Vagina (tissue), 2 donors: ENCODE results near the gene BAIAP2L1. TPM values are rescaled to one million over a fixed set of nuclear protein-coding genes. Genes with fewer than 3 reads are reported as not detected.
A peak's percentile ranks its signal among the peaks of the same experiment; 100 is the strongest.

ENCODE experiments used
- DNase-seq, 2 donors: peaks; one replicate each; pipeline ENCODE4 v3.0.0-alpha.2; 2017; ENCODE audit errors: extremely low spot score in 2 of 2
- H3K27ac ChIP-seq: fragments of 200-600 bp; sonication (generic); one replicate; pipeline ENCODE4 v1.5.1; 2019
- H3K27me3 ChIP-seq: fragments of 200-600 bp; sonication (generic); one replicate; pipeline ENCODE4 v1.5.1; 2019
- H3K36me3 ChIP-seq, 2 donors: fragments of 200-600 bp; sonication (generic); one replicate each; pipeline ENCODE4 v1.5.1; 2017 to 2019
- H3K4me1 ChIP-seq: fragments of 200-600 bp; sonication (generic); one replicate; pipeline ENCODE4 v1.5.1; 2019
- H3K4me3 ChIP-seq, 2 donors: fragments of 200-600 bp; sonication (generic); 1 replicate in 1 of 2; 2 replicates in 1 of 2; pipeline ENCODE4 v1.5.1; 2016 to 2019
- H3K9me3 ChIP-seq: fragments of 200-600 bp; sonication (generic); one replicate; pipeline ENCODE4 v1.5.1; 2019
- POLR2A ChIP-seq, 2 donors: fragments of 450-650 bp; IDR thresholded peaks; one replicate each; pipeline ENCODE4 v1.6.1; 2017; ENCODE audit warnings: antibody characterized with exemption in 2 of 2, mild to moderate bottlenecking in 2 of 2, moderate library complexity in 2 of 2
- POLR2AphosphoS5 ChIP-seq, 2 donors: sonication (generic); formaldehyde crosslinking; IDR thresholded peaks; one replicate each; pipeline ENCODE4 v1.9.0; 2017; ENCODE audit warnings: antibody characterized with exemption in 2 of 2, mild to moderate bottlenecking in 2 of 2, low read depth in 1 of 2; ENCODE audit not compliant: insufficient read depth in 1 of 2
- intact Hi-C: fragments of 100-400 bp; cut with DNase I; formaldehyde crosslinking; loops from one replicate; pipeline ENCODE4 v1.15.1; 2023
- total RNA-seq: library from RNA; depleted of rRNA; stranded (reverse); fragments of >200 nt; gene quantifications from one replicate; pipeline ENCODE4 v1.2.3, GENCODE V29; 2016
- TF ChIP-seq, protein P1 (sequence below), 3 experiments: fragments of 450-650 bp in 2 of 3; fragments of 200-600 bp in 1 of 3; sonication (generic) in 1 of 3; IDR thresholded peaks; one replicate each; pipeline ENCODE4 v1.5.1; 2017 to 2019; ENCODE audit warnings: antibody characterized with exemption in 3 of 3, mild to moderate bottlenecking in 2 of 3, moderate library complexity in 2 of 3

The BAIAP2L1 gene
- total RNA-seq, 1 donor from 2014 or later: 17.2 TPM

DNA sequence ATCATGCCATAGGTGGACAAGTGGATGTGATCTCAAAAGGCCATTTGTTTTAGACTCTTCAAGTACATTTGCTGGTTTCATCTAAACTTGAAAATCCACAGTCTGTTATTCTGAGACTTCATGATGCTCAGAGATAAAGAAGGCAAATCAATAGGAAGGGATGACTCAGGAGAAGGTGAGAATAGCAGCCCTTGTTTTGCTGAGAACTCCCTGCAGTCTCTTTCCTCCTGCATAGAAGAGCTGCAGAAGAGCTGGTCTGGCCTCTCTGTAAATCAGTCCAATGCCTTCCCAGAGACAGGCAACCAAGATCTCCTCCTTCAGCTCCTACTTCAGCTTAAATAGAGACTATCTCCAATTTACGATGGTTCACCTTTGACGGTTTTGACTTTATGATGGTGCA, 4.0 kb upstream of the BAIAP2L1 start:
- intact Hi-C loops: no loop called here
- no peak overlapping the region for H3K27ac ChIP-seq
- peaks cover 13% of the 10 kb centered on the region for H3K4me1 ChIP-seq
- H3K36me3 ChIP-seq: no peaks in the 10 kb centered on the region
- no peaks in the 10 kb centered on the region for H3K27me3 ChIP-seq
- no peaks in the 10 kb centered on the region for H3K9me3 ChIP-seq
- TF ChIP-seq, protein P1, sequence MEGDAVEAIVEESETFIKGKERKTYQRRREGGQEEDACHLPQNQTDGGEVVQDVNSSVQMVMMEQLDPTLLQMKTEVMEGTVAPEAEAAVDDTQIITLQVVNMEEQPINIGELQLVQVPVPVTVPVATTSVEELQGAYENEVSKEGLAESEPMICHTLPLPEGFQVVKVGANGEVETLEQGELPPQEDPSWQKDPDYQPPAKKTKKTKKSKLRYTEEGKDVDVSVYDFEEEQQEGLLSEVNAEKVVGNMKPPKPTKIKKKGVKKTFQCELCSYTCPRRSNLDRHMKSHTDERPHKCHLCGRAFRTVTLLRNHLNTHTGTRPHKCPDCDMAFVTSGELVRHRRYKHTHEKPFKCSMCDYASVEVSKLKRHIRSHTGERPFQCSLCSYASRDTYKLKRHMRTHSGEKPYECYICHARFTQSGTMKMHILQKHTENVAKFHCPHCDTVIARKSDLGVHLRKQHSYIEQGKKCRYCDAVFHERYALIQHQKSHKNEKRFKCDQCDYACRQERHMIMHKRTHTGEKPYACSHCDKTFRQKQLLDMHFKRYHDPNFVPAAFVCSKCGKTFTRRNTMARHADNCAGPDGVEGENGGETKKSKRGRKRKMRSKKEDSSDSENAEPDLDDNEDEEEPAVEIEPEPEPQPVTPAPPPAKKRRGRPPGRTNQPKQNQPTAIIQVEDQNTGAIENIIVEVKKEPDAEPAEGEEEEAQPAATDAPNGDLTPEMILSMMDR (IDR thresholded peaks at IDR 0.05): no peak
- DNase-seq: no peak
- H3K4me3 ChIP-seq: no peak overlapping the region

DNA sequence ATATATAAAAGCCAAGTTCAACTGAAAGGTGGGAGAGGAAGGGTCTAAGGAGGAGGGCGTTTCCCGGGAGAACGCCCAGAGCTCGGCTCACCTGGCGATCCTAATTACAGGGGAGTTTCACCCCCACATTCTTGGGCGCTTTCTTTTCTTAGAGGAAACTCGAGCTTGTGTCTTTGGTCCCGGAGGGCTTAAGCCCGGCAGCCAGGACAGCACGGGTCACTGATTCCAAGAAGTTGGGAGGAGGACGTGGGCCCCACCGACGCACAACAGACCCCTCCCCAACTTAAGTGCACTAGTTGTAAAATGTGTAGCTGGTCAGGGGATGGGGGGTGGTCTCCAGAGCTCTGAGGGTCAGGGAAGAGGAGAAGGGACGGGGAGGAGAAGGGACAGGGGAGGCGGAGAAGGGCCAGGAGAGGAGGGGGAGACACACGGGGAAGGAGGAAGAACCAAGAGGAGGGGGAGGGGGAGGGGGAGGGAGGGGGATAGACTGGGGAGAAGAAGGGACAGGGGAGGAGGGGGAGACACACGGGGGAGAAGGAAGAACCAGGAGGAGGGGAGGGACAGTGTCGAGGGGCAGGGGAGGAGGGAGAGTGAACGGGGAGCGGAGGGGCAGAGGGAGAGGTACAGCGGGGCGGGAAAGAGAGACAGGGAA, 874 bp downstream of the BAIAP2L1 start:
- Histone ChIP-seq H3K9me3 (no peaks in the 10 kb centered on the region), H3K4me3 (peak overlapping the region; percentile 53 to 62), H3K4me1 (peaks cover 16% of the 10 kb centered on the region), H3K36me3 (no peaks in the 10 kb centered on the region), H3K27me3 (no peaks in the 10 kb centered on the region), H3K27ac (peak overlapping the region; percentile 80)
- DNase-seq: no peak
- intact Hi-C loops: no loop called here
- TF ChIP-seq POLR2AphosphoS5 (IDR thresholded peaks at IDR 0.05; ENCODE audit: insufficient read depth in 1 of 2, low read depth in 1 of 2) (no peak), POLR2A (IDR thresholded peaks at IDR 0.05) (no peak)
- TF ChIP-seq, protein P1 (IDR thresholded peaks at IDR 0.05): no peak

DNA sequence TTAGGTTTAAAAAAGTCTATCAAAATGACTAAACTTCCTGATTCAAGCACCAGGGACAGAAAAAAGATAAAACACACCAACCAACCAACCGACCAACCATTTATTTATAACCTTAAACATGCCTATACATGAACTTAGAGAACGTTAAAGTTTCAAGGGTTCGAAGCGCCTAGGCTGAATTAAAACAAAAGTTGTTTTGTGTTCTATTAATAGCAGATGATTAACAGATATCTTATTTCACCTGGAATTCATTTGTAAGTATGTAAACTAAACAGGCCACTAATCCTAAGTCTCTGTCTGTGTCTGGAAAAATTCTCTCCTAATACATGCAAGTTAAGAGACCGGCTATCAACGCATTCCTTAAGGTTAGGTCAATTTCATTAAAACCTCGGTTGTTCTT, 1.4 kb downstream of the BAIAP2L1 start:
- H3K4me3 ChIP-seq: peak overlapping the region in 1 of 2 donors; percentile 62
- DNase-seq: no peak
- no peaks in the 10 kb centered on the region for H3K36me3 ChIP-seq
- H3K4me1 ChIP-seq: peaks cover 16% of the 10 kb centered on the region
- intact Hi-C loops: no loop called here
- no peaks in the 10 kb centered on the region for H3K27me3 ChIP-seq
- TF ChIP-seq POLR2AphosphoS5 (IDR thresholded peaks at IDR 0.05; ENCODE audit: insufficient read depth in 1 of 2, low read depth in 1 of 2) (no peak), POLR2A (IDR thresholded peaks at IDR 0.05) (no peak)
- TF ChIP-seq, protein P1 (IDR thresholded peaks at IDR 0.05): no peak
- peak overlapping the region; percentile 38 for H3K27ac ChIP-seq
- H3K9me3 ChIP-seq: no peaks in the 10 kb centered on the region

DNA sequence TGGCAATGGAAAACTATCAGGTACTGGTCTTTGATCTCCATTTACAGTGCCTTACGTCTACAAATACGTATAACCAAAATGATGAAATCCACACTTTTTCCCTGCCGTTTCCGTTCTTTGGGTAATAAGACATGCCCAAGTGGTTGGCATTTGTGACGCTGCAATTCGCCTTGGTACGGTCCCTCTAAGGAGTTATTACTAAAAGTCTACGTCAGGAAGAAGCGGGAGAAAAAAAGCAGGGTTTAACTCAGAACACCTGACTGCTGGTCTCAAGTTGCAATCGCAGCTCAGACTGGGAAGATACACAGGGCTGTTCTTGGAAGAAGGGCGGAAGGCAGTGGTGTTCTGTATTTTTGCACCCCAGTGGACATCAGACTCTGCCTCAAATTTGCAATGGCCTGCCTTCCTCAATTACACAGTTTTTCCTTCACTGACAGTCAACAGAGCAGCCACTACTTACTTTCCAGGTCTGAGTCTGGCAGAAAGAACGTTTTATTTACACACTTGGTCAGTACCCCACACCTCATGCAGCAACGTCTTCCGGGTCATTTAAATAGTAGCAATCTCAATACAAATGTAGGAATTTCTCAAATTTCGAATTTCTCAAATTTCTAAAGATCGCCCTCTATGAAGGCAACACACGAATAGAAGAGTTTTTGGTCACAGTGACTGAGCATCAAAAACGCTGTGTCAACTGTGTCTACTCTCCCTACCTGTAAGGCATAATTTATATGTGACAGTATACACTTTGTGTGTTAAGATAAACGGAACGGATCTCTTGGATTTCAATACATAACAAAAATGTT, 2.1 kb downstream of the BAIAP2L1 start:
- no peaks in the 10 kb centered on the region for H3K27me3 ChIP-seq
- H3K4me1 ChIP-seq: peaks cover 16% of the 10 kb centered on the region
- intact Hi-C loops: no loop called here
- no peak overlapping the region for H3K4me3 ChIP-seq
- H3K27ac ChIP-seq: no peak overlapping the region
- no peak for TF ChIP-seq POLR2AphosphoS5 (IDR thresholded peaks at IDR 0.05; ENCODE audit: insufficient read depth in 1 of 2, low read depth in 1 of 2)
- TF ChIP-seq, protein P1 (IDR thresholded peaks at IDR 0.05): no peak
- H3K9me3 ChIP-seq: no peaks in the 10 kb centered on the region
- no peak for DNase-seq
- no peaks in the 10 kb centered on the region for H3K36me3 ChIP-seq

DNA sequence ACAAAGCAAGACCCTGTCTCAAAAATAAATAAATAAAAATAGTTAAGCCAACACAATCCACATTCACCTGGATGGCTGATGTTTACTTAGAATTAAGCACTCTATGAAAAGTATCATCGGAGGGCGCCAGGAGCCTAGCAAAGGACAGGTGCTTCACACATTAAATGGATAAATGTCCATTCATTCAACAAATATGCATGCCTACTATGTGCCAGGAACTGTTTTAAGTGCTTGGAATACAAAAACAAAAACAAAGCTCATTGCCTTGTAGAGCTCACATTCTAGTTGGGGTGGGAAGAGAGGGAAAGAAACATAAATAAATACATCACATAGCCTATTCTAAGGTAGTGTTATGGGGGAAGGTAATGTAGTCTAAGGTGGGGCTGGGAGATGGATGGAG, 4.1 kb downstream of the BAIAP2L1 start:
- Histone ChIP-seq H3K27ac (no peak overlapping the region), H3K36me3 (no peaks in the 10 kb centered on the region), H3K27me3 (no peaks in the 10 kb centered on the region), H3K4me1 (peaks cover 16% of the 10 kb centered on the region), H3K4me3 (no peak overlapping the region), H3K9me3 (no peaks in the 10 kb centered on the region)
- TF ChIP-seq, protein P1 (IDR thresholded peaks at IDR 0.05): no peak
- TF ChIP-seq POLR2AphosphoS5 (IDR thresholded peaks at IDR 0.05; ENCODE audit: insufficient read depth in 1 of 2, low read depth in 1 of 2): no peak
- no peak for TF ChIP-seq POLR2A (IDR thresholded peaks at IDR 0.05)
- DNase-seq: no peak
- intact Hi-C loops: no loop called here
